Progenitor cell of endocrine pancreas (in vitro differentiated cells): ENCODE data around the gene PAFAH2. TPM values are rescaled to one million over a fixed set of nuclear protein-coding genes. Genes with fewer than 3 reads are reported as not detected.

Source experiments
- DNase-seq: peaks from one replicate; pipeline ENCODE4 v3.0.0; 2021; ENCODE audit warnings: low spot score; ENCODE audit not compliant: unreplicated experiment
- H3K27ac Mint-ChIP-seq: 2 replicates; pipeline ENCODE4 v1.8.0; 2021; ENCODE audit warnings: mild to moderate bottlenecking, moderate library complexity, mixed read lengths
- H3K27me3 Mint-ChIP-seq: 2 replicates; pipeline ENCODE4 v1.8.0; 2021; ENCODE audit warnings: mixed read lengths
- H3K36me3 Mint-ChIP-seq: 2 replicates; pipeline ENCODE4 v1.8.0; 2022; ENCODE audit warnings: mixed read lengths; ENCODE audit not compliant: insufficient read depth
- H3K4me1 Mint-ChIP-seq: 2 replicates; pipeline ENCODE4 v1.8.0; 2021; ENCODE audit warnings: low read depth, mixed read lengths
- H3K4me3 Mint-ChIP-seq: 2 replicates; pipeline ENCODE4 v1.8.0; 2021; ENCODE audit warnings: low read depth, mild to moderate bottlenecking, moderate library complexity, mixed read lengths
- H3K9me3 Mint-ChIP-seq: 2 replicates; pipeline ENCODE4 v1.8.0; 2021; ENCODE audit warnings: low read depth, mixed read lengths
- CTCF ChIP-seq: fragments of 200-600 bp; sonication (generic); IDR thresholded peaks from one replicate; pipeline ENCODE4 v1.5.0; 2021; ENCODE audit warnings: antibody characterized with exemption, mild to moderate bottlenecking; ENCODE audit not compliant: unreplicated experiment
- total RNA-seq: library from RNA; stranded (reverse); gene quantifications from 2 replicates; pipeline ENCODE4 v1.2.1, GENCODE V29; 2021

The PAFAH2 gene
- total RNA-seq, 1 donor from 2014 or later: 12.8 TPM

- Mint-ChIP-seq H3K27ac (peak overlapping the region; percentile 95), H3K4me3 (peak overlapping the region; percentile 94), H3K4me1 (peaks cover 8% of the 10 kb centered on the region), H3K9me3 (no peaks in the 10 kb centered on the region), H3K36me3 (no peaks in the 10 kb centered on the region), H3K27me3 (peaks cover 24% of the 10 kb centered on the region)
- peak; percentile 33 for TF ChIP-seq CTCF
- peak; percentile 87 for DNase-seq
These were observed 37.5 kb upstream of the PAFAH2 start for GRCh38 chr1:26035203-26035958.

- H3K4me1 Mint-ChIP-seq: peaks cover 8% of the 10 kb centered on the region
- H3K36me3 Mint-ChIP-seq: no peaks in the 10 kb centered on the region
- H3K27ac Mint-ChIP-seq: no peak overlapping the region
- H3K9me3 Mint-ChIP-seq: no peaks in the 10 kb centered on the region
- no peak for TF ChIP-seq CTCF
- peaks cover 22% of the 10 kb centered on the region for H3K27me3 Mint-ChIP-seq
- DNase-seq: no peak
- H3K4me3 Mint-ChIP-seq: peak overlapping the region; percentile 94
These were observed 36.8 kb upstream of the PAFAH2 start for GRCh38 chr1:26034504-26035202.

- no peak for DNase-seq
- Mint-ChIP-seq H3K4me3 (no peak overlapping the region), H3K36me3 (no peaks in the 10 kb centered on the region), H3K9me3 (no peaks in the 10 kb centered on the region), H3K27me3 (peaks cover 16% of the 10 kb centered on the region), H3K27ac (no peak overlapping the region), H3K4me1 (peaks cover 8% of the 10 kb centered on the region)
- TF ChIP-seq CTCF: no peak
These were observed 34.9 kb upstream of the PAFAH2 start for GRCh38 chr1:26032656-26033357.

GRCh38 chr1:26031611-26032220 is 33.9 kb upstream of the PAFAH2 start:
- H3K27me3 Mint-ChIP-seq: peaks cover 18% of the 10 kb centered on the region
- H3K36me3 Mint-ChIP-seq: no peaks in the 10 kb centered on the region
- DNase-seq: no peak
- no peak overlapping the region for H3K4me3 Mint-ChIP-seq
- no peak for TF ChIP-seq CTCF
- no peaks in the 10 kb centered on the region for H3K9me3 Mint-ChIP-seq
- H3K4me1 Mint-ChIP-seq: peaks cover 8% of the 10 kb centered on the region
- H3K27ac Mint-ChIP-seq: peak overlapping the region; percentile 49

GRCh38 chr1:26031196-26031595 is 33.3 kb upstream of the PAFAH2 start:
- DNase-seq: no peak
- Mint-ChIP-seq H3K4me1 (peaks cover 8% of the 10 kb centered on the region), H3K27me3 (peaks cover 18% of the 10 kb centered on the region), H3K4me3 (no peak overlapping the region), H3K36me3 (no peaks in the 10 kb centered on the region), H3K9me3 (no peaks in the 10 kb centered on the region), H3K27ac (no peak overlapping the region)
- TF ChIP-seq CTCF: no peak
